GM12873 (cell line): ENCODE data around the gene AFAP1.

Experiments
- CTCF ChIP-seq: IDR thresholded peaks from 2 replicates; pipeline ENCODE4 v1.5.1; 2012; ENCODE audit warnings: low read depth, mild to moderate bottlenecking, moderate library complexity, low read length, control low read depth; ENCODE audit not compliant: insufficient read depth; ENCODE audit errors: missing control alignments

AFAP1 gene

GRCh38 chr4:7755561-7755960, 184.1 kb downstream of the AFAP1 start:
- TF ChIP-seq CTCF, result no peak

GRCh38 chr4:7754565-7755262, 184.9 kb downstream of the AFAP1 start:
- TF ChIP-seq CTCF, result no peak

GRCh38 chr4:7753931-7754465, 185.7 kb downstream of the AFAP1 start:
- no peak for TF ChIP-seq CTCF

GRCh38 chr4:7753271-7753670, 186.4 kb downstream of the AFAP1 start:
- no peak for TF ChIP-seq CTCF

DNA sequence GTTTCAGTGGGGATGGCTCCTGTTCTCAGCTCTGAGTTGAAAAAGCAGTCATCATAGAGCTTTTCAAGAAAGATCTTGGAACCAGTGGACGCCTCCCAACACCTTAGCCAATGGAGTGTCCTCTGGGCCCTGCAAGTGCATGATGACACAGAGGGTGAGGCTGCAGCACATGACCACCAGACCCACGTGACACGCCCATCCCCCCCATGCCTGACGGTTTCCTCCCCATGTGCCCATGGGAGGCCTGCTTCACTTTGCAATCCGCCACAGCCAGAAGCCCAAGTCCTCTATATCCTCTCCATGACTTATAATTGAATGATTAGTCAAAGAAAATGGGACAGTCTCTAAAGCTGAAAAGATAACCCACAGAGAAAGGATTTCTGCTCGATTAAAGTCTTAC, 187.0 kb downstream of the AFAP1 start:
- no peak for TF ChIP-seq CTCF

DNA sequence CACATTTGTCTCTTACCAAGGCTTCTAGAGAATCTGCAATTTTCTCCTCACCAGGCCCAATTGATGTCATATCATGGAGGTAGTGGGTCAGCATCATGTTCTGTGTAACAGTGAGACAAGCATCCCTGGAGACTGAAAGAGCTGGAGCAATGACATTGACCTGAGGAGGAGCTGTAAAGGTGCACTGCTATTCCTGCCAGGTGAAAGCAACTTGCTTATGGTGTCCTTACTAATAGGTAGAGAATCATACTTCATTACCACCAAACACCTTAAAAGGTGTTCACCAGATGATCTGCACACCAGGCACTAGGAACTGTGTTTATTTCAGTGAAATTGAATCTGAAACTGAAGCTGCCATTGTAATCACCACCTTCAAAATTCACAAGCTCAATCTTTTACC, 188.7 kb downstream of the AFAP1 start:
- TF ChIP-seq CTCF, result no peak

DNA sequence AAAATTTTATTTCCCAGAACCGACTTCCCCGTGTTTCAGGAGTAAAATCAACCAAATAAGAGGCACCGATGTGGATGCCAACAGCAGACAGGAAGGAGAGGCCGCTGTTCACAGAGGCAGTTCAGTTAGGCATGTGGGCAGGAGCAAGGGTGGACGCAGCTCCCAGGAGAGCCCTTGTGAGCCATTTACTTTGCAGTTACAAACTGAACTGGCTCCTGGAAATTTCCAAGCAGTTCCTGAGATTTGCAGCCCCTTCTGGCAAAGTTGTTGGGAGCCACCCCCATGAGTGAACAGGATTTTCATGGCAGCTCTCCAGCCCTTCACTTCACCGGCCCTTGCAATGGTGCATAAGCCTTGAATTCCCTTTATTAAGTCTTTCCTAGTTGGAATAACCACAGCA, 189.1 kb downstream of the AFAP1 start:
- TF ChIP-seq CTCF, result no peak
